Uterus (tissue), 2 donors: ENCODE measurements around the gene TRMU.

Source experiments
- CTCF ChIP-seq, 4 experiments: fragments of 200-600 bp in 2 of 4; fragments of 450-650 bp in 2 of 4; sonication (generic) in 2 of 4; IDR thresholded peaks; one replicate each; pipeline ENCODE4 v1.5.1; 2016 to 2019; ENCODE audit warnings: antibody characterized with exemption in 4 of 4, mild to moderate bottlenecking in 2 of 4, moderate library complexity in 1 of 4
- POLR2A ChIP-seq, 2 donors: fragments of 450-650 bp; IDR thresholded peaks; one replicate each; pipeline ENCODE4 v1.6.1; 2016; ENCODE audit warnings: antibody characterized with exemption in 2 of 2, mild to moderate bottlenecking in 1 of 2, moderate library complexity in 1 of 2

DNA sequence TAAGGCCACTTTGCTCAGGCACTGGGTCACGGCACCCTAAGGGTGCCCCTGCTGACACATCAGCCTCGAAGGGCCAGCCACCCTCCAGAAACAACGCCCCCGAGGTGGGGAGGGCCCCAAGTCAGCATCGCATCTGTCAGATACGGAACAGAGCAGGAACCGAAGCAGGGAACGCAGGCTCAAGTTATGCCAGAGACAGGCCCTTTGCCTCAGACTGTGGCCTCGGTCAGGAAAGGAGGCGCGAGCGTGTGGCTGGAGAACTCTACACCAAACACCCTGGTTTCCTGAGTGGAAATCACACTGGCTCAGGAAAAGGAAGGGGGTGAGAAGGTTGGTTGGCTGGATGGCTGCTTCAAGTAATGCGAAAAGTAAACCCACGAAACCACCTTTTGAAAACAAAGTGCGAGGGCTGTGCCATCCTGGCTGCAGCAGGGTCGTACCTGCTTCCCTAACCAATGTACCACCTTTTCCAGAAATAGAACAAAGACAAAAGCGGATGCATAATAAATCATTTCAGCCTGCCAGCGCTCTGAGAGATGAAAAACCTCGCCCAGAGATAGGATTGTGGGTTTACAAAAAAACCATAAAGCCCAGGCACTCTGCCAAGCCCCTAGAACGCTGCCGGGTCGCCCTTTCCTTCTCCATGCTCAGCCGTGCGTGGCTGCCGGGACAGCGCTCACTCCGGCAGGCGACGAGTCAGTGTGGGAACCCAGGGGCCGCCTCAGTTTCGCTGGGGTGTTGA lies 38.6 kb downstream of the TRMU start:
- TF ChIP-seq CTCF (IDR thresholded peaks at IDR 0.05) = no peak
- TF ChIP-seq POLR2A (IDR thresholded peaks at IDR 0.05) = no peak
